22Rv1 (cell line): ENCODE data around the gene TPCN2.
"Not testable (repeated sequence)": the region's sequence is repeated elsewhere in the genome, so short reads cannot be mapped to it uniquely, and the experiment has no call there.

Experiments used
- H3K27ac ChIP-seq: fragments of 450-650 bp; 2 replicates; pipeline ENCODE4 v1.5.1; 2017
- ZFX ChIP-seq: fragments of 450-650 bp; IDR thresholded peaks from 2 replicates; pipeline ENCODE4 v1.6.1; 2017; ENCODE audit warnings: antibody characterized with exemption, borderline replicate concordance
- TF ChIP-seq, protein P1 (sequence below): fragments of 450-650 bp; IDR thresholded peaks from 2 replicates; pipeline ENCODE4 v1.5.1; 2017; ENCODE audit warnings: mild to moderate bottlenecking

Gene TPCN2

DNA sequence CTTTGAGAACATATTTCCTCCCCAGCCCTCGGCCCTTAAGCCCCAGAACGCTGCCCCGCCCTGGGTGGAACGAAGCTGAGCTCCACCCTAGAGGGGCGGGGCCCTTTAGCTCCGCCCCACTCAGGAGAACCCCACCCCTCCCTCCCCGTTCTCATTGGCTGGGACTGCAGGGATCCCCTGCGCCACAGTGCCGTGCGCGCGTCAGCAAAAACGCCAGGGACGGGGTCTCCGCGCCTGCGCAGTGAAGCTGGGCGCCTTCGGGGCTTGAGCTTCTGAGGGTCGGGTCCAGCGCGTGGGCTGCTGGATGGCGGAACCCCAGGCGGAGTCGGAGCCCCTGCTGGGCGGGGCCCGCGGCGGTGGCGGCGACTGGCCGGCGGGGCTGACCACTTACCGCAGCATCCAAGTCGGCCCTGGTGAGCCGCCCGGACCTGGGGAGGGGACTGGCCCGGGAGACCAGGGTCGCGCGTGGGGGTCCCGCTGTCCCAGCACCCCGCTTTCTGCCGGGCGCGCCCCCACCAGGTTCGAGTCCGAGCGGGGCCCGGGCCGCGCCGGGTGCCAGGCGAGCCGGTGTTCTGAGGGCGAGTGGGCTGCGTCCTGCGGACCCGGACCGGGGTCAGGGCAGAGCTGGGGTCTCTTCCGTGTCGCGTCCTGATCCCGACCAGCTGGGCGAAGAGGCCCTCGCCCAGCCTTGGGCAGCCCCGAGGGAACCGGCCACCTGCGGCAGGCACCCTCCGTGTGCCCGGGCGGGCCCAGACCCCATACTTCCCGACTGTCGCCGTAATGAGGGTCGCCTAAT, at the start of gene TPCN2:
TPCN2 (plus strand) TSS at position 239 of the 796 bp plus-strand sequence; CDS start at position 305, 66 bp downstream.
- no peak for TF ChIP-seq ZFX
- TF ChIP-seq, protein P1, sequence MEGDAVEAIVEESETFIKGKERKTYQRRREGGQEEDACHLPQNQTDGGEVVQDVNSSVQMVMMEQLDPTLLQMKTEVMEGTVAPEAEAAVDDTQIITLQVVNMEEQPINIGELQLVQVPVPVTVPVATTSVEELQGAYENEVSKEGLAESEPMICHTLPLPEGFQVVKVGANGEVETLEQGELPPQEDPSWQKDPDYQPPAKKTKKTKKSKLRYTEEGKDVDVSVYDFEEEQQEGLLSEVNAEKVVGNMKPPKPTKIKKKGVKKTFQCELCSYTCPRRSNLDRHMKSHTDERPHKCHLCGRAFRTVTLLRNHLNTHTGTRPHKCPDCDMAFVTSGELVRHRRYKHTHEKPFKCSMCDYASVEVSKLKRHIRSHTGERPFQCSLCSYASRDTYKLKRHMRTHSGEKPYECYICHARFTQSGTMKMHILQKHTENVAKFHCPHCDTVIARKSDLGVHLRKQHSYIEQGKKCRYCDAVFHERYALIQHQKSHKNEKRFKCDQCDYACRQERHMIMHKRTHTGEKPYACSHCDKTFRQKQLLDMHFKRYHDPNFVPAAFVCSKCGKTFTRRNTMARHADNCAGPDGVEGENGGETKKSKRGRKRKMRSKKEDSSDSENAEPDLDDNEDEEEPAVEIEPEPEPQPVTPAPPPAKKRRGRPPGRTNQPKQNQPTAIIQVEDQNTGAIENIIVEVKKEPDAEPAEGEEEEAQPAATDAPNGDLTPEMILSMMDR: no peak
- H3K27ac ChIP-seq: peak within 1 kb of the TSS; percentile 54

DNA sequence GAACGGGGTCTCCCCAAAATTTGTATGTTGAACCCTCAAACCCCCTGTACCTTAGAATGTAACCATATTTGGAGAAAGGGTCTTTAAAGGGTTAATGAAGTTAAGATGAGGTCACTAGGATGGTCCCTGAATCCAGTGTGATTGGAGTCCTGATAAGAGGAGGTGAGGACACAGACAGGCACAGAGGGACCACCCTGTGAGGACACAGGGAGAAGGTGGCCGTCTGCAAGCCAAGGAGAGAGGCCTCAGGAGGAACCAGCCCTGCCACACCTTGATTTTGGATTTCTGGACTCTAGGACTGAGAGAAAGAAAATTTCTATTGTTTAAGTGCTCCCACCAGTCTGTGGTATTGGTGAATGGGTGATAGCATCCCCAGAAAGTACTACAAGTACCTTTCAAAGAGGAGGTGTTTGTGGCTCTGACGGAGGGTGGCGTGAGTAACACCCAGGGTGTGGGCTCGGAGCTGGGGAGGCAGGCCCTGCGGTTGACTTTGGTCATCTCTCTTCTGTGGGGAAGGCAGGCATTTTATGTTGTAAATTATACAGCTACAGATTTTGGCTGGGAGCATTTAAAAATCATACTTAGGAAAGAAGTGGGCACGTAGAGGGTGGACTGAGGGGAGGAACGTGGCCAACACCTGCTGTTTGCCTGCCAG, 49.5 kb upstream of the TPCN2 start:
- no peak overlapping the region for H3K27ac ChIP-seq
- no peak for TF ChIP-seq ZFX
- TF ChIP-seq, protein P1: no peak

DNA sequence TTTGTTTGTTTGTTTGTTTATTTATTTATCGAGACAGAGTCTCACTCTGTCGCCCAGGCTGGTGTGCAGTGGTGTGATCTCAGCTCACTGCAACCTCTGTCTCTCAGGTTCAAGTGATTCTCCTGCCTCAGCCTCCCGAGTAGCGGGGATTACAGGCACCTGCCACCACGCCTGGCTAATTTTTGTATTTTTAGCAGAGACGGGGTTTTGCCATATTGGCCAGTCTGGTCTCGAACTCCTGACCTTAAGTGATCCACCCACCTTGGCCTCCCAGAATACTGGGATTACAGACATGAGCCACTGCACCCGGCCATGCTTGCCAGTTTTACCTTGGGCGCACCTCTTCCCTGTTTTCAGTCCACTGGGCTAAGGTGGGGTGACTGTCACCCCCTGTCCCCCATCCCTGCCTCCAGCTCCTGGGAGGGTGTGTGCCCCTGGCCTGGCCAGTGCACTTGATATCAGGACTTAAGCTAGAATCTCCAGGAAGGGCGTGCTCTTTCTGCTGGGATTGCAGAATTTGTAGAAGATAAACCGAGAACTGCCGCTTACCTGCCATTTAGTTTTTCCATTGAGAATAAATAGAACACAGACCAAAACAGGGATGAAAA, 48.9 kb upstream of the TPCN2 start:
- not testable (repeated sequence) for H3K27ac ChIP-seq

GRCh38 chr11:69000391-69000790, 48.3 kb upstream of the TPCN2 start:
- TF ChIP-seq ZFX: no peak
- TF ChIP-seq, protein P1: no peak
- H3K27ac ChIP-seq: no peak overlapping the region

DNA sequence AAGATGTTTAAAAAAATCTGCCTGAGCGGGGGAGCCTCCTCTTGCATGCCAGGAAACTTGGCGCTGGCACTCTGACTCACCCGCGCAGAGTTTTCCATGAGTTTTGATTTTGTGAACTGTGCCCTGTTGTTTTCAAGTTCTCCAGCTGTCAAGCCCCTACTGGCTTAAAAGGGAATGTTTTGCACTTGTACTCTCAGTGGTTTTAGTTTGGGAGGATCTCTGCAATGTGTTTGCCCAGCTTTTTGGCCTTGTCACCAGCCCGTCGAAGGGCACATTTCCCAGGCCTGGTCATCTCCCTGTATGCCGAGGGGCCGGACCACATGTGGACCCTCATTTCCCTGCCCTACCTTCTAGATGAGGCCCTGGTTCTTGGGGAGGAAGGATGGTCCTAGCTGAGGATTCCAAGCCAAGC, 47.9 kb upstream of the TPCN2 start:
- no peak for TF ChIP-seq ZFX
- TF ChIP-seq, protein P1: peak; percentile 26; the same call in 1 of the 2 replicates
- H3K27ac ChIP-seq: no peak overlapping the region

GRCh38 chr11:69001243-69002081, 47.3 kb upstream of the TPCN2 start:
- H3K27ac ChIP-seq: no peak overlapping the region
- TF ChIP-seq, protein P1: no peak
- no peak for TF ChIP-seq ZFX

DNA sequence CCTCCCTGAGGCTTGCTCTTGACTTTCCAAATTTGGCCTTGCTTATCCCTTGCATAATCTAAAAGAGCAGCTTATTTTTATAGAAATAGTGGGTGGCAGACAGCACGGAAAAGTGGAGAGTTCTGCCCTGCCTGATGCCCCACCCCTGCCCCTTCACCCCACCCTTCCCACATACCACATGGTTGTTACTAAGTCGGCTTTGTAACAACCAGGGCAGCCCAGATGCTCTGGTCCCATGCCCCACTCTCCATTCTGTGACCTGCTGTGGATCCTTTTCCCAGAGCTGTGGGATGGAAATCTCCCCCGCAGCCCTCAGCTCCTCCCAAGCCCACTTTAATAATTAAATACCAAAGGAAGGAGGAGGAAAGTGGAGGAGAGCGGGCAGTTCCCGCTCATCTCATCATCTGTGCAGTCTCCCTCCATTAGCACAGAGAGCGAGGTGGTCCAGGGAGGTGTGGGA, 46.6 kb upstream of the TPCN2 start:
- no peak for TF ChIP-seq ZFX
- TF ChIP-seq, protein P1: no peak
- no peak overlapping the region for H3K27ac ChIP-seq
